ENCODE measurements around the gene PSMD13. TPM values are rescaled to one million over a fixed set of nuclear protein-coding genes. Genes with fewer than 3 reads are reported as not detected.

PSMD13 gene
- total RNA-seq, 4 donors from 2014 or later = 85.8 to 114 (median 93.5) TPM

DNA sequence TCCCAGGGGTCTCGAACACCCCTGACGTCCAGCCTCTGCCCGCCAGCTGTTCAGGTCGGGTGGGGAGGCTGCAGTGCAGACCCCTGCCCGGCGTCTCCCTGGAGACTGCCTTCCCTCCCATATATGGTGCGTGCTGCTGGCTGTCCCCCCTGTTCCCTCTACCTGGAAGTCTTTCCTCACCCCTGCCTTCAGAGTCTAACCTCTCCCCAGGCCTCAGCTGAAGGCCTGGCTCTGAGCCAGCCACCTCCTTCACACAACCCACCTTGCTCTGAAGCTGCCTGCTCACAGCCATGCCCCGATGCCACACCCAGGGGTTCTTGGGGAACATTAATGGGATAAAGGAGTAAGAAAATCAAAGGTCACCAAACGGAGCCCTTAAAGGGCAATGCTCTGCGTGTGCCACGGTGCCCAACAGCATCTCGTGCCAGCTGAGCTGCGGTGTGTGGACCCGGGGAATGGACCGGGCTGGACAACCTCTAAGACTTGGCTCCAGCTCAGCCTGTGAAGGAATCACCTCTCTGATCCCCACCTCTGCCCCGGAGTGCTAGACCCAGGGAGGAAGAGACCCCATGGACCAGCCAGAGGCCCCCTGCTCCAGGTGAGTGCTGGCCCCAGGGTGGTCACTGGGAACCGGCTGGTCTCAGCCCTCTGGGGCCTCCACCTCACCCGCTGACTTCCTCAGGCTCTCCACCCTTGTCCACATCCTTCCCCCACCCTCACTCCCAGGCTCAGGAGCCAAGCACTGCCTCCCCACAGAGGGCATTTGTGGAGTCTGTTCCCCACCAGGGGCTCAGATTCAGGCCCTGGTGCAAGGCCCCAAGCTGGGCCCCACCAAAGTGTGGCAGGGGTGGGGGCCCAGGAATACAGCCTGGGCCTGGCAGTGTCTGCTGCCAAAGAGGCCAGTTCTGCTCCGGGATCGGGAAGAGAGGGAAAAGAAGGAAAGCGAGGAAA lies 41.5 kb downstream of the PSMD13 start, which contains the start of gene NLRP6:
Gene NLRP6, plus strand, starts transcription at position 407 of the 951 bp plus-strand sequence. Its CDS starts 163 bp downstream, at position 570.
- WGBS, 2 donors (ENCODE audit: low coverage in 1 of 2) = 61 to 85% methylated on average over 8 to 11 of the region's 21 CpGs
- TF ChIP-seq POLR2AphosphoS5 (IDR thresholded peaks at IDR 0.05) (no peak), POLR2A (IDR thresholded peaks at IDR 0.05) (no peak), EP300 (IDR thresholded peaks at IDR 0.05) (no peak)
- TF ChIP-seq, protein P1, sequence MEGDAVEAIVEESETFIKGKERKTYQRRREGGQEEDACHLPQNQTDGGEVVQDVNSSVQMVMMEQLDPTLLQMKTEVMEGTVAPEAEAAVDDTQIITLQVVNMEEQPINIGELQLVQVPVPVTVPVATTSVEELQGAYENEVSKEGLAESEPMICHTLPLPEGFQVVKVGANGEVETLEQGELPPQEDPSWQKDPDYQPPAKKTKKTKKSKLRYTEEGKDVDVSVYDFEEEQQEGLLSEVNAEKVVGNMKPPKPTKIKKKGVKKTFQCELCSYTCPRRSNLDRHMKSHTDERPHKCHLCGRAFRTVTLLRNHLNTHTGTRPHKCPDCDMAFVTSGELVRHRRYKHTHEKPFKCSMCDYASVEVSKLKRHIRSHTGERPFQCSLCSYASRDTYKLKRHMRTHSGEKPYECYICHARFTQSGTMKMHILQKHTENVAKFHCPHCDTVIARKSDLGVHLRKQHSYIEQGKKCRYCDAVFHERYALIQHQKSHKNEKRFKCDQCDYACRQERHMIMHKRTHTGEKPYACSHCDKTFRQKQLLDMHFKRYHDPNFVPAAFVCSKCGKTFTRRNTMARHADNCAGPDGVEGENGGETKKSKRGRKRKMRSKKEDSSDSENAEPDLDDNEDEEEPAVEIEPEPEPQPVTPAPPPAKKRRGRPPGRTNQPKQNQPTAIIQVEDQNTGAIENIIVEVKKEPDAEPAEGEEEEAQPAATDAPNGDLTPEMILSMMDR (IDR thresholded peaks at IDR 0.05) = no peak
- no peak within 1 kb of the TSS for H3K27ac ChIP-seq
- ATAC-seq = no peak
- H3K4me1 ChIP-seq = peaks cover 0 to 32% (median 17%) of the 10 kb centered on the region in 3 donors
- H3K27me3 ChIP-seq = peaks cover 62% of the 10 kb centered on the region
- H3K9me3 ChIP-seq = no peaks in the 10 kb centered on the region
- H3K4me3 ChIP-seq = peak within 1 kb of the TSS in 1 of 2 donors; percentile 36
- H3K36me3 ChIP-seq = no peaks in the 10 kb centered on the region

DNA sequence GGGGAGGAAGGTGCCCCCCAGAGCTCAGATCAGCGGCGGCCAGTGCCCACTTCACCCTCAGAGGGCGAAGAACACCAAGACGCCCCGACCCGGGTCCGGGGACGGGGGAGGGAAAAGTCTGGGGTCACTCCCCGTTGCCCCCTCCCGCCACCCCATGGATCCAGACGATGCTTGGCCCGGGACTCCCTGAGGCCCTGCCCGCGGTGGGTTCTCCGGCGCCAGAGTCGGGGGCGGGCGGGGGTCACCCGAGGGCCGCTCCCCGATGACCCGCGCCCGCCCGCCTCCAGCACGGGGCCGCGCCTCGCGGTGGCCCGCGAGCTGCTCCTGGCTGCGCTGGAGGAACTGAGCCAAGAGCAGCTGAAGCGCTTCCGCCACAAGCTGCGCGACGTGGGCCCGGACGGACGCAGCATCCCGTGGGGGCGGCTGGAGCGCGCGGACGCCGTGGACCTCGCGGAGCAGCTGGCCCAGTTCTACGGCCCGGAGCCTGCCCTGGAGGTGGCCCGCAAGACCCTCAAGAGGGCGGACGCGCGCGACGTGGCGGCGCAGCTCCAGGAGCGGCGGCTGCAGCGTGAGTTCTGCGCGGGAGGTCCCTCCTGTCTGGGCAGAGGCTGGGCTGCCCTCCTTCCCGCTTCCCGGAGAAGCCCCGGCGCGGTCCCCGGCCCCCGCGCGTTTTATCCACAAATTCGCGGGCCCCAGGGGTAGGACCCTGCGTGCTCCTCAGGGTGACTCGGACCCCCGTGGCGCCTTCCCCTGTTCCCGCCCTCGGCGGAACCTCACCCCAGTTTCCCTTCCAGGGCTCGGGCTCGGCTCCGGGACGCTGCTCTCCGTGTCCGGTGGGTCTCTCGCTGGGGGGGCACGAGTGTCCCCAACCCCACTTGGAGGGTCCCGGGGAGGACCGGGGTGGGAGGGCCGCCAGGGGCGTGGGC lies 42.5 kb downstream of the PSMD13 start:
- no CpG with 5 or more reads among the region's 97 CpGs for WGBS, 2 donors (ENCODE audit: low coverage in 1 of 2)

DNA sequence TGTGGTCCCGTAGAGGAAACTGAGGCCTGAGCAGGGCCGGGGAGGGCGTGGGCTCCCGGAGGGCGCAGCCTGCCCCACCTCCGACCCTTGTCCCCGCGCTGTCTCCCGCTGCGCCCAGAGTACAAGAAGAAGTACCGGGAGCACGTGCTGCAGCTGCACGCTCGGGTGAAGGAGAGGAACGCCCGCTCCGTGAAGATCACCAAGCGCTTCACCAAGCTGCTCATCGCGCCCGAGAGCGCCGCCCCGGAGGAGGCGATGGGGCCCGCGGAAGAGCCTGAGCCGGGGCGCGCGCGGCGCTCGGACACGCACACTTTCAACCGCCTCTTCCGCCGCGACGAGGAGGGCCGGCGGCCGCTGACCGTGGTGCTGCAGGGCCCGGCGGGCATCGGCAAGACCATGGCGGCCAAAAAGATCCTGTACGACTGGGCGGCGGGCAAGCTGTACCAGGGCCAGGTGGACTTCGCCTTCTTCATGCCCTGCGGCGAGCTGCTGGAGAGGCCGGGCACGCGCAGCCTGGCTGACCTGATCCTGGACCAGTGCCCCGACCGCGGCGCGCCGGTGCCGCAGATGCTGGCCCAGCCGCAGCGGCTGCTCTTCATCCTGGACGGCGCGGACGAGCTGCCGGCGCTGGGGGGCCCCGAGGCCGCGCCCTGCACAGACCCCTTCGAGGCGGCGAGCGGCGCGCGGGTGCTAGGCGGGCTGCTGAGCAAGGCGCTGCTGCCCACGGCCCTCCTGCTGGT lies 43.4 kb downstream of the PSMD13 start:
- Histone ChIP-seq H3K27ac (no peak overlapping the region), H3K4me1 (peaks cover 0 to 32% (median 17%) of the 10 kb centered on the region in 3 donors), H3K4me3 (peak overlapping the region in 1 of 2 donors; percentile 36), H3K27me3 (peaks cover 81% of the 10 kb centered on the region), H3K36me3 (no peaks in the 10 kb centered on the region), H3K9me3 (no peaks in the 10 kb centered on the region)
- WGBS, 2 donors (ENCODE audit: low coverage in 1 of 2) = no CpG with 5 or more reads among the region's 85 CpGs
- TF ChIP-seq, protein P1 (IDR thresholded peaks at IDR 0.05) = no peak
- TF ChIP-seq POLR2AphosphoS5 (IDR thresholded peaks at IDR 0.05) (no peak), EP300 (IDR thresholded peaks at IDR 0.05) (no peak)
- peak; percentile 29 for ATAC-seq

More for the DNA sequence above, 42.5 kb downstream of the PSMD13 start:
- peaks cover 0 to 32% (median 17%) of the 10 kb centered on the region in 3 donors for H3K4me1 ChIP-seq
- TF ChIP-seq POLR2A (IDR thresholded peaks at IDR 0.05) = no peak
- TF ChIP-seq, protein P1 (IDR thresholded peaks at IDR 0.05) = no peak
- TF ChIP-seq POLR2AphosphoS5 (IDR thresholded peaks at IDR 0.05) = no peak
- TF ChIP-seq EP300 (IDR thresholded peaks at IDR 0.05) = no peak
- H3K4me3 ChIP-seq = peak overlapping the region in 1 of 2 donors; percentile 36
- no peak overlapping the region for H3K27ac ChIP-seq
- H3K9me3 ChIP-seq = no peaks in the 10 kb centered on the region
- ATAC-seq = no peak
- H3K36me3 ChIP-seq = no peaks in the 10 kb centered on the region
- H3K27me3 ChIP-seq = peaks cover 73% of the 10 kb centered on the region

DNA sequence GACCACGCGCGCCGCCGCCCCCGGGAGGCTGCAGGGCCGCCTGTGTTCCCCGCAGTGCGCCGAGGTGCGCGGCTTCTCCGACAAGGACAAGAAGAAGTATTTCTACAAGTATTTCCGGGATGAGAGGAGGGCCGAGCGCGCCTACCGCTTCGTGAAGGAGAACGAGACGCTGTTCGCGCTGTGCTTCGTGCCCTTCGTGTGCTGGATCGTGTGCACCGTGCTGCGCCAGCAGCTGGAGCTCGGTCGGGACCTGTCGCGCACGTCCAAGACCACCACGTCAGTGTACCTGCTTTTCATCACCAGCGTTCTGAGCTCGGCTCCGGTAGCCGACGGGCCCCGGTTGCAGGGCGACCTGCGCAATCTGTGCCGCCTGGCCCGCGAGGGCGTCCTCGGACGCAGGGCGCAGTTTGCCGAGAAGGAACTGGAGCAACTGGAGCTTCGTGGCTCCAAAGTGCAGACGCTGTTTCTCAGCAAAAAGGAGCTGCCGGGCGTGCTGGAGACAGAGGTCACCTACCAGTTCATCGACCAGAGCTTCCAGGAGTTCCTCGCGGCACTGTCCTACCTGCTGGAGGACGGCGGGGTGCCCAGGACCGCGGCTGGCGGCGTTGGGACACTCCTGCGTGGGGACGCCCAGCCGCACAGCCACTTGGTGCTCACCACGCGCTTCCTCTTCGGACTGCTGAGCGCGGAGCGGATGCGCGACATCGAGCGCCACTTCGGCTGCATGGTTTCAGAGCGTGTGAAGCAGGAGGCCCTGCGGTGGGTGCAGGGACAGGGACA lies 44.1 kb downstream of the PSMD13 start:
- no peaks in the 10 kb centered on the region for H3K36me3 ChIP-seq
- H3K9me3 ChIP-seq = no peaks in the 10 kb centered on the region
- WGBS, 2 donors (ENCODE audit: low coverage in 1 of 2) = no CpG with 5 or more reads among the region's 79 CpGs
- H3K27ac ChIP-seq = no peak overlapping the region
- TF ChIP-seq EP300 (IDR thresholded peaks at IDR 0.05) = no peak
- TF ChIP-seq, protein P1 (IDR thresholded peaks at IDR 0.05) = no peak
- TF ChIP-seq POLR2A (IDR thresholded peaks at IDR 0.05) = no peak
- TF ChIP-seq POLR2AphosphoS5 (IDR thresholded peaks at IDR 0.05) = no peak
- H3K4me1 ChIP-seq = peaks cover 0 to 32% (median 17%) of the 10 kb centered on the region in 3 donors
- ATAC-seq = no peak
- H3K4me3 ChIP-seq = peak overlapping the region in 1 of 2 donors; percentile 36
- peaks cover 88% of the 10 kb centered on the region for H3K27me3 ChIP-seq
